ENCODE measurements around the gene ENPP3. TPM values are rescaled to one million over a fixed set of nuclear protein-coding genes. Genes with fewer than 3 reads are reported as not detected.
A peak's percentile ranks its signal among the peaks of the same experiment; 100 is the strongest.

Gene ENPP3
- total and polyA plus RNA-seq, 2 of the 13 experiments (the other 11 are each of a cell fraction or from before 2014, with no cell fraction given), result 40.0 to 75.4 TPM

GRCh38 chr6:131627724-131628682 lies 9.1 kb upstream of the ENPP3 start, which contains the start of gene MED23 (continued):
- peak; percentile 80 for TF ChIP-seq HNF4A (CRISPR knock-in tag; IDR thresholded peaks at IDR 0.05)
- peak; percentile 99 for TF ChIP-seq RBM39 (IDR thresholded peaks at IDR 0.05; ENCODE audit: low read depth, low read length, poor library complexity, severe bottlenecking)
- peak; percentile 100 for TF ChIP-seq ZMAT3 (CRISPR knock-in tag; conservative IDR thresholded peaks at IDR 0.05)
- peak; percentile 93; the same call in 1 of the 2 replicates for TF ChIP-seq WIZ (CRISPR knock-in tag; IDR thresholded peaks at IDR 0.05)
- TF ChIP-seq HMGXB3 (CRISPR knock-in tag; IDR thresholded peaks at IDR 0.05; ENCODE audit: borderline replicate concordance), result peak; percentile 94
- peak; percentile 97 for TF ChIP-seq TSC22D2 (CRISPR knock-in tag; IDR thresholded peaks at IDR 0.05; ENCODE audit: borderline replicate concordance)
- TF ChIP-seq ZC3H13 (CRISPR knock-in tag; IDR thresholded peaks at IDR 0.05), result peak; percentile 92
- peak; percentile 47 for TF ChIP-seq ZFP36 (IDR thresholded peaks at IDR 0.05; ENCODE audit: borderline replicate concordance, low read depth, low read length, partially characterized antibody)
- TF ChIP-seq CBX5 (CRISPR knock-in tag; IDR thresholded peaks at IDR 0.05; ENCODE audit: borderline replicate concordance), result peak; percentile 100
- peak; percentile 71 for TF ChIP-seq ATF3 (CRISPR knock-in tag; IDR thresholded peaks at IDR 0.05)
- peak; percentile 68 for TF ChIP-seq ZNF720 (CRISPR knock-in tag; IDR thresholded peaks at IDR 0.05)
- peak; percentile 99 for TF ChIP-seq ZNF225 (CRISPR knock-in tag; IDR thresholded peaks at IDR 0.05)
- TF ChIP-seq ZNF605 (CRISPR knock-in tag; IDR thresholded peaks at IDR 0.05), result peak; percentile 100
- TF ChIP-seq ZNF878 (CRISPR knock-in tag; IDR thresholded peaks at IDR 0.05), result peak; percentile 99
- TF ChIP-seq NFKB2 (CRISPR knock-in tag; IDR thresholded peaks at IDR 0.05; ENCODE audit: borderline replicate concordance), result peak; percentile 100; the same call in 1 of the 2 replicates
- no peak for TF ChIP-seq PBX2 (CRISPR knock-in tag; IDR thresholded peaks at IDR 0.05)
- peak; percentile 82 for TF ChIP-seq ZSCAN22 (CRISPR knock-in tag; IDR thresholded peaks at IDR 0.05)
- TF ChIP-seq HOMEZ (CRISPR knock-in tag; IDR thresholded peaks at IDR 0.05; ENCODE audit: low read depth), result peak; percentile 99
- TF ChIP-seq JUNB (CRISPR knock-in tag; IDR thresholded peaks at IDR 0.05; ENCODE audit: borderline replicate concordance), result no peak
- TF ChIP-seq ZZZ3 (CRISPR knock-in tag; IDR thresholded peaks at IDR 0.05; ENCODE audit: borderline replicate concordance), result peak; percentile 99
- peak; percentile 88; the same call in 1 of the 2 replicates for TF ChIP-seq ZNF251 (CRISPR knock-in tag; IDR thresholded peaks at IDR 0.05)
- no peak for TF ChIP-seq ZNF75D (CRISPR knock-in tag; IDR thresholded peaks at IDR 0.05; ENCODE audit: borderline replicate concordance)
